Neural progenitor cell (in vitro differentiated cells): Measurements from ENCODE around the gene TBCA.

Experiments
- EZH2 ChIP-seq: fragments of 200-600 bp; sonication (generic); IDR thresholded peaks from 2 replicates; pipeline ENCODE4 v1.6.1; 2017; ENCODE audit warnings: antibody characterized with exemption, mild to moderate bottlenecking, moderate library complexity
- EZH2phosphoT487 ChIP-seq: fragments of 200-600 bp; sonication (generic); IDR thresholded peaks from 2 replicates; pipeline ENCODE4 v1.6.1; 2017; ENCODE audit warnings: antibody characterized with exemption
- TF ChIP-seq, protein P1 (sequence below): fragments of 200-600 bp; sonication (generic); IDR thresholded peaks from 2 replicates; pipeline ENCODE4 v1.5.1; 2017; ENCODE audit warnings: antibody characterized with exemption, mild to moderate bottlenecking

DNA sequence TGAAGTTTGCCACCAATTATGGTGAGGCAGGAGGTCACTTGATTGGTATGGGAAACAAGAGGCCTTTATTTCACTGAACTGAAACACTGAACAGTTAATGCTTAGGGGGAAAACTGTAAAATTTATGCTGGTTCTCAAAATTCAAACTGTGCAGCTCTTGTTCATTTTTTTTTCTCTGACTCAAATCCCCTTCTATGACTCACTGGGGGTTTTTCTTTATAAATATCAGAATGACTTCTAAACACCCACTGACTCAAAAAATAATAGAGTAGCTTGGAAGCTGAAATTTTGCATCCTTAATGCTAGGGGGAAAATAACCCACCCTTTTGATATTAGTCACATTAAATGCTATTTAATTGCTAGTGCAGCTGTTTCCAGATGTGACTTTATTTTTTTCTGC, 113.5 kb downstream of the TBCA start:
- TF ChIP-seq, protein P1, sequence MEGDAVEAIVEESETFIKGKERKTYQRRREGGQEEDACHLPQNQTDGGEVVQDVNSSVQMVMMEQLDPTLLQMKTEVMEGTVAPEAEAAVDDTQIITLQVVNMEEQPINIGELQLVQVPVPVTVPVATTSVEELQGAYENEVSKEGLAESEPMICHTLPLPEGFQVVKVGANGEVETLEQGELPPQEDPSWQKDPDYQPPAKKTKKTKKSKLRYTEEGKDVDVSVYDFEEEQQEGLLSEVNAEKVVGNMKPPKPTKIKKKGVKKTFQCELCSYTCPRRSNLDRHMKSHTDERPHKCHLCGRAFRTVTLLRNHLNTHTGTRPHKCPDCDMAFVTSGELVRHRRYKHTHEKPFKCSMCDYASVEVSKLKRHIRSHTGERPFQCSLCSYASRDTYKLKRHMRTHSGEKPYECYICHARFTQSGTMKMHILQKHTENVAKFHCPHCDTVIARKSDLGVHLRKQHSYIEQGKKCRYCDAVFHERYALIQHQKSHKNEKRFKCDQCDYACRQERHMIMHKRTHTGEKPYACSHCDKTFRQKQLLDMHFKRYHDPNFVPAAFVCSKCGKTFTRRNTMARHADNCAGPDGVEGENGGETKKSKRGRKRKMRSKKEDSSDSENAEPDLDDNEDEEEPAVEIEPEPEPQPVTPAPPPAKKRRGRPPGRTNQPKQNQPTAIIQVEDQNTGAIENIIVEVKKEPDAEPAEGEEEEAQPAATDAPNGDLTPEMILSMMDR = no peak
- TF ChIP-seq EZH2 = no peak
- TF ChIP-seq EZH2phosphoT487 = no peak
